ENCODE measurements around the gene AMDHD2. TPM values are rescaled to one million over a fixed set of nuclear protein-coding genes. Genes with fewer than 3 reads are reported as not detected.

AMDHD2 gene
- 10 to 100 TPM; 12.3 to 24.9 (median 21.4) TPM for total RNA-seq
- long read RNA-seq, partial matches to known transcripts = 0 of 4 reads
- long read RNA-seq, other reads (novel, unspliced or antisense) = 2 of 4 reads

- no peaks in the 10 kb centered on the region for H3K9me3 ChIP-seq
- intact Hi-C loops (cut with DNase I) = no loop called here
Measured at GRCh38 chr16:2520097-2520783, at the start of gene AMDHD2. TSS of gene AMDHD2 (plus strand) at chr16:2520371. CDS start at chr16:2520459, 88 bp downstream.

GRCh38 chr16:2470603-2471015, 49.6 kb upstream of the AMDHD2 start:
- intact Hi-C loops (cut with DNase I) = no loop called here
- TF ChIP-seq POLR2A (IDR thresholded peaks at IDR 0.05) (no peak), CTCF (IDR thresholded peaks at IDR 0.05) (no peak)
- H3K9me3 ChIP-seq = no peaks in the 10 kb centered on the region
- DNase-seq (peak in 1 of 3 donors; percentile 40), ATAC-seq (no peak)
- no peaks in the 10 kb centered on the region for H3K27me3 ChIP-seq
- no peaks in the 10 kb centered on the region for H3K36me3 ChIP-seq
- H3K4me3 ChIP-seq = no peak overlapping the region
- H3K27ac ChIP-seq = no peak overlapping the region
- H3K4me1 ChIP-seq = peaks cover 0 to 54% (median 12%) of the 10 kb centered on the region in 4 donors
- WGBS (ENCODE audit: insufficient coverage, low coverage, low lambda C conversion rate, missing lambda C conversion rate) = 0% methylated on average over 2 of the region's 9 CpGs

More at GRCh38 chr16:2520097-2520783, at the start of gene AMDHD2:
- DNase-seq = peak; percentile 91 to 92 (median 92)
- TF ChIP-seq POLR2A (IDR thresholded peaks at IDR 0.05) (peak; percentile 32), CTCF (IDR thresholded peaks at IDR 0.05) (no peak)
- WGBS (ENCODE audit: insufficient coverage, low coverage, low lambda C conversion rate, missing lambda C conversion rate) = 2% methylated on average over 9 of the region's 83 CpGs
- peak; percentile 62 to 68 (median 64) for ATAC-seq
- Histone ChIP-seq H3K4me1 (peaks cover 0 to 73% (median 41%) of the 10 kb centered on the region in 4 donors), H3K27ac (peak within 1 kb of the TSS; percentile 56 to 83 (median 80)), H3K36me3 (peaks cover 0 to 8% (median 0%) of the 10 kb centered on the region in 4 donors), H3K4me3 (peak within 1 kb of the TSS; percentile 49 to 73 (median 59)), H3K27me3 (no peaks in the 10 kb centered on the region)

GRCh38 chr16:2471016-2471652, 49.0 kb upstream of the AMDHD2 start, which contains the start of gene NTN3:
TSS of gene NTN3 (plus strand) at chr16:2471297. CDS start at chr16:2471702, 405 bp downstream.
- Histone ChIP-seq H3K4me3 (peak within 1 kb of the TSS; percentile 16 to 45 (median 39)), H3K4me1 (peaks cover 0 to 60% (median 14%) of the 10 kb centered on the region in 4 donors), H3K27ac (peak within 1 kb of the TSS in 1 of 3 donors; percentile 43), H3K27me3 (no peaks in the 10 kb centered on the region), H3K36me3 (no peaks in the 10 kb centered on the region), H3K9me3 (no peaks in the 10 kb centered on the region)
- intact Hi-C loops (cut with DNase I) = no loop called here
- under 1% methylated on average over 20 of the region's 59 CpGs for WGBS (ENCODE audit: insufficient coverage, low coverage, low lambda C conversion rate, missing lambda C conversion rate)
- ATAC-seq (no peak), DNase-seq (peak; percentile 38 to 65 (median 56))
- TF ChIP-seq POLR2A (IDR thresholded peaks at IDR 0.05) (no peak), CTCF (IDR thresholded peaks at IDR 0.05) (no peak)

GRCh38 chr16:2471653-2472487, 48.3 kb upstream of the AMDHD2 start:
- H3K4me1 ChIP-seq = peaks cover 0 to 67% (median 17%) of the 10 kb centered on the region in 4 donors
- H3K4me3 ChIP-seq = peak overlapping the region; percentile 16 to 45 (median 39)
- DNase-seq (peak; percentile 78 to 92 (median 86)), ATAC-seq (peak; percentile 53 to 73 (median 67))
- H3K9me3 ChIP-seq = no peaks in the 10 kb centered on the region
- intact Hi-C loops (cut with DNase I) = no loop called here
- WGBS (ENCODE audit: insufficient coverage, low coverage, low lambda C conversion rate, missing lambda C conversion rate) = no CpG with 5 or more reads among the region's 61 CpGs
- no peaks in the 10 kb centered on the region for H3K36me3 ChIP-seq
- H3K27me3 ChIP-seq = no peaks in the 10 kb centered on the region
- TF ChIP-seq CTCF (IDR thresholded peaks at IDR 0.05) (no peak), POLR2A (IDR thresholded peaks at IDR 0.05) (no peak)
- H3K27ac ChIP-seq = peak overlapping the region in 1 of 3 donors; percentile 43
